SU-DHL-6 (cell line): Measurements from ENCODE around the gene FAIM.

Experiments used
- H2AFZ ChIP-seq: fragments of 200-600 bp; sonication (generic); 2 replicates; pipeline ENCODE4 v1.6.1; 2014; ENCODE audit warnings: low read depth, mild to moderate bottlenecking, moderate library complexity, mixed read lengths, antibody characterized with exemption, low read length; ENCODE audit not compliant: severe bottlenecking
- H3F3A ChIP-seq: fragments of 200-600 bp; shearing (Covaris generic); 2 replicates; pipeline ENCODE4 v1.6.0; 2016; ENCODE audit warnings: antibody characterized with exemption, mild to moderate bottlenecking; ENCODE audit not compliant: insufficient read depth
- H3K27ac ChIP-seq: fragments of 200-600 bp; sonication (generic); 2 replicates; pipeline ENCODE4 v1.5.1; 2016; ENCODE audit warnings: low read depth, mild to moderate bottlenecking, low read length, moderate library complexity, mixed read lengths
- H3K27me3 ChIP-seq: fragments of 200-600 bp; sonication (generic), shearing (Covaris generic); 2 replicates; pipeline ENCODE4 v1.6.0; 2014; ENCODE audit warnings: mild to moderate bottlenecking, low read length
- H3K36me3 ChIP-seq: fragments of 200-600 bp; sonication (generic); 2 replicates; pipeline ENCODE4 v1.6.1; 2014; ENCODE audit warnings: mild to moderate bottlenecking, low read length, mixed read lengths
- H3K4me2 ChIP-seq: fragments of 300-600, 200-600 bp; shearing (Covaris generic), sonication (generic); 2 replicates; pipeline ENCODE4 v1.6.0; 2014; ENCODE audit warnings: low read length, low read depth, mild to moderate bottlenecking; ENCODE audit not compliant: poor library complexity, severe bottlenecking
- H3K4me3 ChIP-seq: fragments of 200-600 bp; sonication (generic); 2 replicates; pipeline ENCODE4 v1.5.1; 2014; ENCODE audit warnings: antibody characterized with exemption, low read length, mild to moderate bottlenecking, mixed read lengths; ENCODE audit not compliant: insufficient read depth, poor library complexity, severe bottlenecking
- H3K79me2 ChIP-seq: fragments of 200-600 bp; sonication (generic); 2 replicates; pipeline ENCODE4 v1.6.1; 2014; ENCODE audit warnings: mild to moderate bottlenecking, low read length, moderate library complexity; ENCODE audit not compliant: insufficient read depth
- H3K9ac ChIP-seq: fragments of 200-600 bp; sonication (generic); 2 replicates; pipeline ENCODE4 v1.7.0; 2014; ENCODE audit warnings: mild to moderate bottlenecking, low read length
- H3K9me2 ChIP-seq: fragments of 200-600 bp; sonication (generic); replicated peaks from 2 replicates; pipeline ENCODE4 v1.6.1; 2014; ENCODE audit warnings: low read length; ENCODE audit not compliant: insufficient read depth
- H3K9me3 ChIP-seq: fragments of 200-600 bp; sonication (generic); 2 replicates; pipeline ENCODE4 v1.6.1; 2014; ENCODE audit warnings: low read length, mixed read lengths; ENCODE audit not compliant: insufficient read depth
- H4K20me1 ChIP-seq: fragments of 200-600 bp; sonication (generic); 2 replicates; pipeline ENCODE4 v1.6.1; 2014; ENCODE audit warnings: low read depth, mild to moderate bottlenecking, antibody characterized with exemption, low read length, moderate library complexity, mixed read lengths
- CTCF ChIP-seq: fragments of 200-600 bp; sonication (generic); IDR thresholded peaks from one replicate; pipeline ENCODE4 v1.5.1; 2017; ENCODE audit warnings: antibody characterized with exemption, mild to moderate bottlenecking, low read length, moderate library complexity; ENCODE audit not compliant: insufficient read depth, poor library complexity, severe bottlenecking
- EZH2phosphoT487 ChIP-seq: fragments of 200-600 bp; sonication (generic), shearing (Covaris generic); conservative IDR thresholded peaks from 2 replicates; pipeline ENCODE4 v1.6.1; 2018; ENCODE audit warnings: mild to moderate bottlenecking, antibody characterized with exemption, low read length, moderate library complexity, mixed read lengths

Gene FAIM

GRCh38 chr3:138578141-138578540 lies 30.4 kb upstream of the FAIM start:
- no peak overlapping the region for H3K27ac ChIP-seq
- no peak overlapping the region for H3K4me2 ChIP-seq
- no peaks in the 10 kb centered on the region for H4K20me1 ChIP-seq
- no peak overlapping the region for H3K9ac ChIP-seq
- H3K9me3 ChIP-seq, result no peaks in the 10 kb centered on the region
- no peak for TF ChIP-seq CTCF
- TF ChIP-seq EZH2phosphoT487, result no peak
- no peaks in the 10 kb centered on the region for H3K27me3 ChIP-seq
- H3K79me2 ChIP-seq, result no peaks in the 10 kb centered on the region
- no peak overlapping the region for H3K4me3 ChIP-seq
- H2AFZ ChIP-seq, result no peak overlapping the region
- no peaks in the 10 kb centered on the region for H3K9me2 ChIP-seq
- H3F3A ChIP-seq, result no peaks in the 10 kb centered on the region
- no peaks in the 10 kb centered on the region for H3K36me3 ChIP-seq

- Histone ChIP-seq H3K9ac (no peak overlapping the region), H2AFZ (no peak overlapping the region), H3K36me3 (no peaks in the 10 kb centered on the region), H3K27ac (no peak overlapping the region), H3F3A (no peaks in the 10 kb centered on the region), H3K9me2 (no peaks in the 10 kb centered on the region), H3K4me3 (no peak overlapping the region), H4K20me1 (no peaks in the 10 kb centered on the region), H3K4me2 (no peak overlapping the region), H3K27me3 (no peaks in the 10 kb centered on the region), H3K9me3 (no peaks in the 10 kb centered on the region), H3K79me2 (no peaks in the 10 kb centered on the region)
- no peak for TF ChIP-seq EZH2phosphoT487
- TF ChIP-seq CTCF, result no peak
Measured at GRCh38 chr3:138578961-138579574, 29.5 kb upstream of the FAIM start.

GRCh38 chr3:138587374-138587773 lies 21.2 kb upstream of the FAIM start:
- H3K79me2 ChIP-seq, result no peaks in the 10 kb centered on the region
- no peak overlapping the region for H3K4me3 ChIP-seq
- H3K4me2 ChIP-seq, result no peak overlapping the region
- H3K9me3 ChIP-seq, result no peaks in the 10 kb centered on the region
- no peaks in the 10 kb centered on the region for H3K36me3 ChIP-seq
- no peak overlapping the region for H3K9ac ChIP-seq
- no peaks in the 10 kb centered on the region for H4K20me1 ChIP-seq
- no peak overlapping the region for H3K27ac ChIP-seq
- TF ChIP-seq CTCF (no peak), EZH2phosphoT487 (no peak)
- H2AFZ ChIP-seq, result no peak overlapping the region
- H3F3A ChIP-seq, result no peaks in the 10 kb centered on the region
- H3K9me2 ChIP-seq, result no peaks in the 10 kb centered on the region
- H3K27me3 ChIP-seq, result no peaks in the 10 kb centered on the region

- H2AFZ ChIP-seq, result no peak overlapping the region
- no peaks in the 10 kb centered on the region for H3K79me2 ChIP-seq
- H3K36me3 ChIP-seq, result no peaks in the 10 kb centered on the region
- H3K9me3 ChIP-seq, result no peaks in the 10 kb centered on the region
- no peaks in the 10 kb centered on the region for H3F3A ChIP-seq
- no peak overlapping the region for H3K4me2 ChIP-seq
- H3K9me2 ChIP-seq, result no peaks in the 10 kb centered on the region
- H4K20me1 ChIP-seq, result no peaks in the 10 kb centered on the region
- H3K27ac ChIP-seq, result no peak overlapping the region
- no peak overlapping the region for H3K4me3 ChIP-seq
- TF ChIP-seq CTCF (no peak), EZH2phosphoT487 (no peak)
- H3K27me3 ChIP-seq, result no peaks in the 10 kb centered on the region
- H3K9ac ChIP-seq, result no peak overlapping the region
Measured at GRCh38 chr3:138588445-138588844, 20.1 kb upstream of the FAIM start.
